BJ (cell line): ENCODE data around the gene CCDC69. TPM values are rescaled to one million over a fixed set of nuclear protein-coding genes. Genes with fewer than 3 reads are reported as not detected.

Source experiments
- CTCF ChIA-PET: fragments of 350-600 bp; formaldehyde crosslinking; extraction: SDS; loops from one replicate; lab custom pipeline; 2021; ENCODE audit warnings: antibody characterized with exemption, inconsistent platforms; lab: Yijun Ruan, JAX
- POLR2A ChIA-PET: fragments of 300-600 bp; sonication (Branson Sonifier 250); formaldehyde crosslinking; extraction: SDS; loops from one replicate; lab custom pipeline; 2021; ENCODE audit warnings: antibody characterized with exemption; lab: Charles Lee
- DNase-seq: peaks from one replicate; pipeline ENCODE4 v3.0.0-alpha.2; 2011; ENCODE audit warnings: low read depth
- H3K27me3 ChIP-seq: 2 replicates; pipeline ENCODE4 v1.6.0; 2011; ENCODE audit warnings: low read length; ENCODE audit not compliant: control insufficient read depth, insufficient read depth
- H3K36me3 ChIP-seq: 2 replicates; pipeline ENCODE4 v1.5.1; 2011; ENCODE audit warnings: low read length; ENCODE audit not compliant: control insufficient read depth, insufficient read depth
- H3K4me3 ChIP-seq: 2 replicates; pipeline ENCODE4 v1.5.1; 2011; ENCODE audit warnings: low read depth, mild to moderate bottlenecking, control low read depth, low read length
- polyA plus RNA-seq: library from polyadenylated mRNA; depleted of rRNA; stranded (reverse); fragments of >200 nt; gene quantifications from 2 replicates; pipeline ENCODE4 v1.2.3, GENCODE V29; 2011
- TF ChIP-seq, protein P1 (sequence below): IDR thresholded peaks from 2 replicates; pipeline ENCODE4 v1.5.1; 2011; ENCODE audit warnings: low read depth, mild to moderate bottlenecking, control low read depth, inconsistent platforms, low read length, moderate library complexity; ENCODE audit not compliant: insufficient read depth

CCDC69 gene
- polyA plus RNA-seq, 1 experiment, result 0.93 TPM

DNA sequence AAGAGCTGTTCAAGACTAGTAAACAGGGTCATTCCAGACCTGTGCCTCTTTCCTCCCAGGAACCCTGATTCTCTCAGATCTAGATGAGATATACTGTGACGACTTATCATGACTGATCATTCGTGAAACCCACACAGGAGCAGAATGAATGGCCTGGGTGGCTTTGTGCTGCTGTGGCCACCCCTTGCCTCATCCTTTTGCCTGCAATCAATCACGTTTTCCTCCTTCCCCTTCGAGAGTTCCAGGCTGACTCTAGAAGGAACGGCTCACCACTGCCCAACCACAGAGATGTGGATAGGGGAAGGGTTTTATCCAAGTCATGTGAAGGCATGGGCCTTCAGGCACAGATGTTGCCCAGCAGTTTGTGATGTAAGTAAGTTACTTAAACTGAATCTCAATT lies 72.1 kb downstream of the CCDC69 start:
- CTCF ChIA-PET, result interaction anchor here (0.6 to 4.0 kb wide), 3 partner anchors 13 to 530 kb away, joined by 3 to 25 read pairs (median 3); no protein-coding TSS in a partner anchor
- TF ChIP-seq, protein P1, sequence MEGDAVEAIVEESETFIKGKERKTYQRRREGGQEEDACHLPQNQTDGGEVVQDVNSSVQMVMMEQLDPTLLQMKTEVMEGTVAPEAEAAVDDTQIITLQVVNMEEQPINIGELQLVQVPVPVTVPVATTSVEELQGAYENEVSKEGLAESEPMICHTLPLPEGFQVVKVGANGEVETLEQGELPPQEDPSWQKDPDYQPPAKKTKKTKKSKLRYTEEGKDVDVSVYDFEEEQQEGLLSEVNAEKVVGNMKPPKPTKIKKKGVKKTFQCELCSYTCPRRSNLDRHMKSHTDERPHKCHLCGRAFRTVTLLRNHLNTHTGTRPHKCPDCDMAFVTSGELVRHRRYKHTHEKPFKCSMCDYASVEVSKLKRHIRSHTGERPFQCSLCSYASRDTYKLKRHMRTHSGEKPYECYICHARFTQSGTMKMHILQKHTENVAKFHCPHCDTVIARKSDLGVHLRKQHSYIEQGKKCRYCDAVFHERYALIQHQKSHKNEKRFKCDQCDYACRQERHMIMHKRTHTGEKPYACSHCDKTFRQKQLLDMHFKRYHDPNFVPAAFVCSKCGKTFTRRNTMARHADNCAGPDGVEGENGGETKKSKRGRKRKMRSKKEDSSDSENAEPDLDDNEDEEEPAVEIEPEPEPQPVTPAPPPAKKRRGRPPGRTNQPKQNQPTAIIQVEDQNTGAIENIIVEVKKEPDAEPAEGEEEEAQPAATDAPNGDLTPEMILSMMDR, result no peak
- Histone ChIP-seq H3K27me3 (no peaks in the 10 kb centered on the region), H3K4me3 (no peak overlapping the region), H3K36me3 (peaks cover 16% of the 10 kb centered on the region)
- DNase-seq, result no peak
- POLR2A ChIA-PET, result no interaction called here

DNA sequence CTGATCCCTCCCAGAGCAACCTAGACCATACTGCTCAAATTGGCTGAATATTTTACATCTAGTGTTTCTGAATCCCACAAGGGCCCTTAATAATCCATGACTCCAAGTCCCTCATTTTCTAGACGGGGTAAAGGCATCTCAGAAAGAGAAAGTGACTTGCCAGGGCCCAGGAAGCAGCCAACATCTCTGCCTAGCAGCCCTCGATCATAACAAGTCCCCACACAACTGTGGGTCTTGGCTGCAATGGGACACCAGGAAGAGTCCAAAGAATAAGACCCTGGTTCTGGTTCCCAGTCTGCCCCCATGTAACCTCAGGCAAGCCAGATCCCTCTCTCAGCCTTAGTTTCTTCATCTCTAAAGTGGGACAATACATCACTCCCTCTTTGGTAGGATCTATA lies 72.6 kb downstream of the CCDC69 start:
- no peak for DNase-seq
- H3K27me3 ChIP-seq, result no peaks in the 10 kb centered on the region
- no peak overlapping the region for H3K4me3 ChIP-seq
- CTCF ChIA-PET, result interaction anchor here (0.6 to 4.0 kb wide), 7 partner anchors 12 to 530 kb away, joined by 3 to 25 read pairs (median 3); no protein-coding TSS in a partner anchor
- peaks cover 20% of the 10 kb centered on the region for H3K36me3 ChIP-seq
- POLR2A ChIA-PET, result interaction anchor here (1.0 to 1.2 kb wide), 2 partner anchors 12 to 22 kb away, joined by 3 to 10 read pairs; no protein-coding TSS in a partner anchor
- TF ChIP-seq, protein P1, result no peak

- H3K4me3 ChIP-seq, result no peak overlapping the region
- no peak for DNase-seq
- POLR2A ChIA-PET, result interaction anchor here (0.6 to 1.2 kb wide), 4 partner anchors 12 to 549 kb away, joined by 3 to 11 read pairs (median 6); no protein-coding TSS in a partner anchor
These were observed 73.2 kb downstream of the CCDC69 start for GRCh38 chr5:151150471-151151262.

DNA sequence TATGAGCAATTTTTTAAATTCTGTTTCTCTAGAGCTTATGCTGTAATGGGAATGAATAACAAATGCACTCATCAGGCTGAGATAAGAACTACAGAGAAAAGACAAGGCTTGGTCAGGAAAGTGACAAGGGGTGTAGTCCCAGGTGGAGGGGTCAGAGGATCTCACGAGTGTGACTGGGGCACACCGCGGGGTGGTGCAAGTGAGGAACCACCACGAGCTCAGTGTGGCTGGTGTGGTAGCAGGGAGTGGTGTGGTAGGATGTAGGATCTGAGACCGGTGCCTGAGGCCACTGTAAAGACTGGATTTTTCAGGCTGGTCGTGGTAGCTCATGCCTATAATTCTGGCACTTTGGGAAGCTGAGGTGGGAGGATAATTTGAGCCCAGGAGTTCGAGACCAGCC lies 75.3 kb downstream of the CCDC69 start:
- ChIA-PET CTCF (interaction anchor here (1.2 to 4.0 kb wide), 4 partner anchors 9 to 100 kb away, joined by 3 to 25 read pairs (median 8); no protein-coding TSS in a partner anchor), POLR2A (interaction anchor here (0.7 kb wide), 1 partner anchor 70 kb away, joined by 15 read pairs; no protein-coding TSS in a partner anchor)
- Histone ChIP-seq H3K27me3 (no peaks in the 10 kb centered on the region), H3K4me3 (no peak overlapping the region), H3K36me3 (peaks cover 27% of the 10 kb centered on the region)
- TF ChIP-seq, protein P1, result no peak
- DNase-seq, result no peak

More at GRCh38 chr5:151150471-151151262, 73.2 kb downstream of the CCDC69 start:
- CTCF ChIA-PET, result interaction anchor here (0.8 to 4.0 kb wide), 7 partner anchors 13 to 148 kb away, joined by 3 to 25 read pairs (median 3); no protein-coding TSS in a partner anchor
- Histone ChIP-seq H3K36me3 (peaks cover 20% of the 10 kb centered on the region), H3K27me3 (no peaks in the 10 kb centered on the region)
- TF ChIP-seq, protein P1, result no peak

GRCh38 chr5:151147033-151147432 lies 76.9 kb downstream of the CCDC69 start:
- TF ChIP-seq, protein P1, result no peak
- H3K36me3 ChIP-seq, result peaks cover 28% of the 10 kb centered on the region

More at GRCh38 chr5:151147033-151147432, 76.9 kb downstream of the CCDC69 start:
- POLR2A ChIA-PET, result no interaction called here
- no peaks in the 10 kb centered on the region for H3K27me3 ChIP-seq
- H3K4me3 ChIP-seq, result no peak overlapping the region
- no peak for DNase-seq
- CTCF ChIA-PET, result interaction anchor here (1.9 to 2.4 kb wide), 2 partner anchors 21 to 99 kb away, joined by 7 to 13 read pairs; no protein-coding TSS in a partner anchor
